Middle frontal gyrus (tissue), 1 donor: ENCODE results near the gene WASF3.

Source experiments
- DNase-seq: peaks from one replicate; pipeline ENCODE4 v3.0.0-alpha.2; 2015; ENCODE audit warnings: low spot score; ENCODE audit errors: extremely low spot score

The WASF3 gene, protein sequence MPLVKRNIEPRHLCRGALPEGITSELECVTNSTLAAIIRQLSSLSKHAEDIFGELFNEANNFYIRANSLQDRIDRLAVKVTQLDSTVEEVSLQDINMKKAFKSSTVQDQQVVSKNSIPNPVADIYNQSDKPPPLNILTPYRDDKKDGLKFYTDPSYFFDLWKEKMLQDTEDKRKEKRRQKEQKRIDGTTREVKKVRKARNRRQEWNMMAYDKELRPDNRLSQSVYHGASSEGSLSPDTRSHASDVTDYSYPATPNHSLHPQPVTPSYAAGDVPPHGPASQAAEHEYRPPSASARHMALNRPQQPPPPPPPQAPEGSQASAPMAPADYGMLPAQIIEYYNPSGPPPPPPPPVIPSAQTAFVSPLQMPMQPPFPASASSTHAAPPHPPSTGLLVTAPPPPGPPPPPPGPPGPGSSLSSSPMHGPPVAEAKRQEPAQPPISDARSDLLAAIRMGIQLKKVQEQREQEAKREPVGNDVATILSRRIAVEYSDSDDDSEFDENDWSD

DNA sequence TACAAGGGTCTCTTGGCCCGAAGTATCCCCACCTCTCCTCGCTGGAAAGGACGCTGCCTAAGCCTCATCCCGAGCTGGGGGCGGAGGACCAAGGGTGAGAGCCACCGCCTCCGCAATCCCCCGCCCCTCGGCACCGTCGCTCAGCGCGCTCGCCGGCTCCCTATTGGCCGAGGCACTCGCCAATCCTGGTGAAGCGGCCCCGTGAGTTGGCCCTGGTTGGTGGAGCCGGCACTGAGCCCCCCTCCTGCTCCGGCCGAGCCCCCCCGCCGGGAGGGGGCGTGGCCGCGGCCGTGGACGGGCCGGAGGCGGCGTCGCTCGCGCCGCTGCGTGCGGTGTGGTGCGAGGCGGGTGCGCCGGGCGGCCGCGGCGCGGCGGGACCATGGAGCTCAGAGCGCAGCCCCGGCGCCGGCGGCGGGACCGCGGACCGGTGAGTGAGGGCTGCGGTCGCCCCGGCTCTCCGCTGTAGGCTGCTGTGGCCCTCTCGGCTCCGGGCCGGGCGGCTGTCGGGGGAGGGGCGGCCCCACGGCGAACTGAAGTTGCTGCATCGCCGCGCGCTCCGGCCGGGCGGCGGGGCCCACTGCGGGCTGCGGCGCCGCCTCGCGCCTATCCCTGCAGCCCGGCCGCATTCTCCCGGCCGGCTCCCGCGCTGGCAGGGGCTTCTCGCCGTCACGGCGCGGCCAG is at the start of gene WASF3:
WASF3 (plus strand) TSS at position 291 of the 681 bp plus-strand sequence. CDS start 84,588 bp downstream, outside the sequence.
- peak; percentile 92 for DNase-seq

DNA sequence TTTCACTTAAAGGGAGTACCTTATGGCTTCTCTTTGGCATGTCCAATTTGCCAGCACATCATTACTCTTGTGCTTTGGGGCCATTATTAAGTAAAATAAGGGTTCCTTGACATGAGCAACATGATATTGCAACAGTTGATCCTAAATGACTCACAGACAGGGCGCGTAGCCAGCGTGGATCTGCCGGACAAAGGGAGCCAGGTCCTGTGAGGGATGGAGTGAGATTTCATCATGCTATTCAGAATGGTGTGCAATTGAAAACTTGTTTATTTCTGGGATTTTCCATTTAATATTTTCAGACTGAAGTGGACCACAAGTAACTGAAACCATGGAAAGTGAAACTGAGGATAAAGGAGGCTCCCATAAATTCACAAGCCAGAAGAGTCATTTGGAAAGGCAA is 48.6 kb upstream of the WASF3 start:
- no peak for DNase-seq

DNA sequence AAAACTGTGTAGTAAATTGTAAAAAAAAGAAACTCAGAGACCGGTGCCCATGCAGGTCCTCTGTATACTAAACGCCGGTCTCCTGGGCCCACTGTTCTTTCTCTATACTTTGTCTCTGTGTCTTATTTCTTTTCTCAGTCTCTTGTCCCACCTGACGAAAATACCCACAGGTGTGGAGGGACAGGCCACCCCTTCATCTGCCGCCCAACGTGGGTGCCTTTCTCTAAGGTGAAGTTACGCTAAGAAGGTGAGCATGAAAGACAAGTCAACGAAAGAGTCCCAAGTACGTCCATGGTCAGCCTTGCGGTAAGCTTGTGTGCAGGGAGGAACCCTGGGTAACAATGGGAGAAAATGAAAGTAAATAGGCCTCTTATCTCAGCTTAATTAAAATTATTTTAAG is 48.0 kb upstream of the WASF3 start:
- no peak for DNase-seq

DNA sequence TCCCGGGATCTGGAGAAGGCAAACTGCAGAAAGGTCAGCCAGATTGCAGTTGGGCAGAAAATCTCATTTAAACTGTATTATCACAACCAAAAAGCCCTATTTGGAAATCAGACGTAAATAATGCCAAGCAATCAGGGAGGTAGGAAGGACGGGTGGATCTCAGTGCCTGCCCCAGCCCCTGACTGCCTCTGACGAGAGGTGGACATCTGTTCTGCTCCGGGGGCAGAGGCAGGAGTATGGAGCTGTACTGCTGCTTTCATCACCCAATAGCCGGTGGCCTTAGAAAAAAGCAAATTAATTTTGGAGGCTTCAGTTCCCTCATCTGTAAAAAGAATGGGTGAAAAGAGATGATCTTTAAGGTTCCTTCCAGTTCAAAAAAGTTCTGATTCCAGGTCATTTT is 43.6 kb upstream of the WASF3 start:
- DNase-seq: no peak

DNA sequence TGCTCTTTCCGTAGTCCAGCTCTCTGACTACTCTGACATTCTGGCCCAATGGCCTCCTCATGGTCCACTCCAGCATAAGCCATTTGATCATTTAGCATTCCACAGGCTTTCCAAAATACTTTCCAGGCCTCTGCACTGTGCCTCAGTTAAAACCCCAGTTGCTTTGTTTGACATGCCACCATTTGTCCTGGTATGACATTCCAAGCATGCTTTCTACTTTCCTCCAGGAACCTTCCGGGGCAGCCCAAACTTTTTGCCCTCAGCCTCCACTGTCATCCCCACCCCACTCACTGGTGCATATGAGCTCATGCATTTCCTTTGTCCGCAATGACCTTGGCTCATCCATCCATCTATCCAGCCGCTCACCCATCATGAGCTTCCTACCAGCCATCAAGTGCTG is 41.8 kb upstream of the WASF3 start:
- no peak for DNase-seq

DNA sequence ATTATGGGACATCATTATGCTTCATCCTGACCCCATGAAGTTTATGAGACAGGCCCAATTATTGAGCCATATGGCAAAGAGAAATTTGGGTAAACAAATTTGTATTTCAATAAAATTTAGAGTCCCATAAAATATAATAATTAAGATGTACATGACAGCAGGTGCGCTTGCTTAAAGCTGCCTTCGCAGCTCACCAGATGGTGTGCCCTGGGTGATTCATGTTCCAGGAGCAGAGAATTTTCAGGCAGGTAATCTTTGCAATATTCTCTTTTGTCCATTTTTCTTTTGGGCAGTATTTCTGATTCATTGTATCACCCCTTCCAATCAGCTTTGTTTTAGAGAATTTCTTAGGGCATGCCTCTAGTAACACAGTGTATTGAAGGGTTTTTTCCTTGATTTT is 39.5 kb upstream of the WASF3 start:
- no peak for DNase-seq

DNA sequence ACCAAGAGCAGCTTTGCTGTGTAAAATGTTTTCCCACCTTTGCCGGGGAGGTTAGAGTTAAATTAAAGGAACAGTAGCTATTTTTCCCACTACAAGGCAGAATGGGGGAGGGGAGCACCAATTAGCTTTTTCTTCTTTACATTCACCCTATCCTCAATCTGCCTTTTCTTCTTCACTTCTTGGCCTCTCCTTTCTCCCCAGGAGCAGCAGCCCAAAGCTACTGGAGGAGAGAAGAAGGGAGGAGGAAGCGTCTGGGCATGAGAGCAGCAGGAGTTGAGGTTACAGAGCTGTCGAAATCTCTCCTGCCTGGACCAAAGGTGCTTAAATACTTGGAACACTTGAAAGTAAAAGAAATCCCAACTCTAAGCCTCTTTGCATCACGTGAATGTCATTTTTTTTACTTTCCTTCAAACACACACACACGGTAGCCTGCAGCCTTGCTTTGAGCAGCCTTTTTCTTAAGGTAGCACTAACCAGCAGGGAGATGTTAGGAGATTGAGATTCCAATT is 39.0 kb upstream of the WASF3 start:
- DNase-seq: no peak

DNA sequence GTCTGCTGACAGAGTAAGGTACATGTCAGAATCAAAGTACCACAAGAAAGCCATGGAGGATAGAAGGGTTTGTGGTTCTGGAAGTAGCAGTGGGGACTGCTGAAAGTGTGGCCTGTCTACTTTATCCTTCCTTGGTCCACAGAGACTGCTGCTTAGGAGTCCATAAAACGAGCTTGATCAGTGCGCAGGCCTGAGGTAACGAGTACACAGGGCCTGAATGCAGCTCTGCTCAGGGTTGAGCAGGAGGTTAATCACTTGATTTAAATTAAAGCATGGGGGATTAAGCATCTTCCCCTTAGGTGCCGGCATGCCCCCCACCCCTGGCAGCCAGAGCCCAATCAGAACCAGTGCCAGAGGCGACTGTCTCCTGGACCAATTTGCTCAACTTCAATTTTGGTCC is 34.9 kb upstream of the WASF3 start:
- DNase-seq: no peak

DNA sequence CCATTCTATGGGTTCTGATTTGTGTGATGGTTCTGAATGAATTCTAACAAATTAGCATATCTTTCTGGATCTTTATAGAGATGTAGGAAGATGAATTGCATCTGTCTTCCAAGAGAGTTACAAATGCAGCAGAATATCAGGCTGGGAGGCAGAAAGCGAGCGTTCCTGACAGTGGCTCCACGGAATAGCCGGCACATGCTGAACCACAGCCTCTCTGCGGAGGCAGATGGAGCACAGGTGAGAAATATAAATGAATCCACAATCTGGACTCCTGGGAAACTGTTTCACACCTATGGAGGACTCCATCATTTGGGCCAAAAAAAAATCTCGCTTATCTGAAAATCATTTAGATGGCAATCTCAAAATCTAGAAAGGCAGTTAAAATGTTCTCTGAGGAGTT is 34.5 kb upstream of the WASF3 start:
- no peak for DNase-seq

DNA sequence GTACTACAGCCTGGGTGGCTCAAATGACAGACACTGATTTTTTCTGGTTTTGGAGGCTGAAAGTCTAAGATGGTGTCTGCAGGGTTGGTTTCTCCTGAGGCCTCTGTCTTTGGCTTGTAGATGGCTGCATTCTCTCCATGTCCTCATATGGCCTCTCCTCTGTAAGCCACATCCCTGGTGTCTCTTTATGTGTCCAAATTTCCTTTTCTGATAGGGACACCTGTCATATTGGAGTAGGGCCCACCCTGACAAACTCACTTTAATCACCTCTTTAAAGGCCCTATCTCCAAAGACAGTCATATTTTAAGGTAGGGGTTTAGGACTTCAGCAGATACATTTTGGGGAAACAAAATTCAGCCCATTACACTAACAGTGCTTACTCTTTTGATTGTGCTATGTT is 32.0 kb upstream of the WASF3 start:
- DNase-seq: no peak

DNA sequence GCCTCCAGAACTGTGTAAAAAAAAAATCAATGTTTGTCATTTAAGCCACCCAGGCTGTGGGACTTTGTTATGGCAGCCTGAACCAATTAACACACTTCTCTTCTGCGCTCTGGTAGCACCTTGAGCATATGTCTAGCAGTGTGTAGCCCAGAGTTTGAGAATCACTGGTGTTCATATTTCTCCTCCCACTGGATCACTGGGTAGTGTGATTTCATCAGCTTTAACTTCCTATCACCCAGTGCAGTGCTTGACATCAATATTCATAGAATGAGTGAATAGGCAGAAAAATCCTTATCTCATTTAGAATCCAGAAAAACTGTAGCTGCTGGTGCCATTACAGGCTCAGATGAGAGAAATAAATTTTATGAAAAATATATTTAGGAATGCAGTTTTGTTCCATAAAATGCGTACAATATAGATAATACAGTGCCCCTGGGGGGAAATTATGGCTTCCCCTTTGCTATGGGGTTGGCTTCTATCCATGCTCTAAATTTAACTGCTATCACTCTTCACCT is 30.7 kb upstream of the WASF3 start:
- DNase-seq: no peak

DNA sequence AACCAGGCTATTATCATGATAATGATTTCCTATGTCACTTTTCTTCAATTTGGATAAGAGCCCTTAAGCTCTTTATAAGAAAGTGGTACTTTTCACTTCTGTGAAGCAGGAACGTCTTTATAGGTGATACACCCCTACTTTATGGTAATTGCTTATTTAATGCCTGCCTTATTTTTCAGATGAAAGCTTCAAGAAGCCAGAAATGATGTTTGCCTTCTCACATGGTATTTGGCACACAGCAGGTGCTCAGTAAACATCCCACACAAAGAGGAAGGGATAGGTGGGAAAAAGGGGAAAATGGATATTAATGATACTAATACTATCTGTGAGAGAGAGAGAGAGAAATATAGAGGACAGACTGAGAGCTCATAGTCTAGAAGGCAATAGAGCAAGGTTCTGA is 29.0 kb upstream of the WASF3 start:
- DNase-seq: no peak

DNA sequence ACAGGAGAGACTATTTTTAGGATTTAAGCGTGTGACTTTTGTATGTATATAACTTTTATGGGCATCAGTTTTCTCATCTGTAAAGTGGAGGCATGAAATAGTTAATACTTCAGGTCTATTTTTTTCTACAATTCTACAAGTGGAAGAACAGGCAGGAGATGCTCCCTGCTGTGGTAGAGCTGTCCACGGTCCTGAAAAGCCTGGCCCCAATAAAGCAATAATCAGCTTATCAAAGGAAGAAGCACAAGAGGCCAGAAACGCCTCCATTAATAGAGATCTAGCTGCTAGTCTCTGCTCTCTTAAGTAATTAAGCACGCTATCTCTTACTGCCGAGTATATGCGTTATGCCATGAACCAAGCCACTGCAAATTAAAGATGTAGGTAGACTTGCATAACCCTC is 28.0 kb upstream of the WASF3 start:
- DNase-seq: no peak

DNA sequence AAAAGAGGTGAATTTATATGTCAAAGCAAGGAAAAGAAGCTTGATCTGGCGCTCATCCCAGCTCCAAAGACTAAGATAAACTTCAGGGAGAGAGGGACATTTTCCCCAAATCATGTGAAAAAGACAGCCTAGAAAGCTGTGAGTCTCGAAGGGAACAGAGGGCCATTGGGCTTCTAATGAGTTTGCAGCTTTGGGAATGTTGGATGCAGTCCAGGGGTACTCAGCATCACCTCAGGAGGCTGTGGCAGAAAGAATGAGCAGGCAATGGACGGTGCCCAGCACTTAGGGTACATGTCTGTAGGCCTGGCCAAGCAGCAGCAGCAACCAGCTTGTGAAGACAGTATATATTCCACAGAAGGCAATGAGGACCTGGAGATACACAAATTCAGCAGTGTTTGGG is 25.7 kb upstream of the WASF3 start:
- DNase-seq: no peak

DNA sequence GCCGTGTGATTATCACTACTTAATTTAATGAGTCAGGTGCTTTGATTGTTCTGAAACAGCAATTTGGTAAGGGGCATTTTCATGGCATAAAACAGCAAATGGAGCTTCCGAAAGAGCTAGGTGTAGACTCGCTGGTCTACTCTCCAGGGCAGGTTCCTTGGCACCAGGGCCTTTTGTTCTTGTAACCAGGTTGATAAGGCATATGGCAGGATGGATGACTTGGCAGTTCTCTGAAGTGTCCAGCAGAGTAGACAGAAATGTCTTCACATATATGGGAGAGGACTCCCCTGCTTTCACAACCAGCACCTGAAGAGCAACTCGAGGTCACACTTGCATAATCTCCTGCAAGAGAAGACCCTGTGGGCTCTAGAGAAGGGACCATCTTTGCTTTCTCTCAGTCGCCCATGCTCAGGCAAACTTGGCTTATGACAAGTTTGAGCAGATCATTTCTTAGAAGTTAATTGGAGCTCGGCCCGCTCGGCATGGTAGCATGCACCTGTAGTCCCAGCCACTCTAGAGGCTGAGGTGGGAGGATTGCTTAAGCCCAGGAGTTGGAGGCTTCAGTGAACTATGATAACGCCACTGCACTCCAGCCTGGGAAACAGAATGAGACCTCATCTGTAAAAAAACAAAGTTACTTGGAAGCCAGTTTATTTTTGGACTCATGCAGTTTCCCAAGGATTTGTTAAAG is 23.3 kb upstream of the WASF3 start:
- DNase-seq: no peak

DNA sequence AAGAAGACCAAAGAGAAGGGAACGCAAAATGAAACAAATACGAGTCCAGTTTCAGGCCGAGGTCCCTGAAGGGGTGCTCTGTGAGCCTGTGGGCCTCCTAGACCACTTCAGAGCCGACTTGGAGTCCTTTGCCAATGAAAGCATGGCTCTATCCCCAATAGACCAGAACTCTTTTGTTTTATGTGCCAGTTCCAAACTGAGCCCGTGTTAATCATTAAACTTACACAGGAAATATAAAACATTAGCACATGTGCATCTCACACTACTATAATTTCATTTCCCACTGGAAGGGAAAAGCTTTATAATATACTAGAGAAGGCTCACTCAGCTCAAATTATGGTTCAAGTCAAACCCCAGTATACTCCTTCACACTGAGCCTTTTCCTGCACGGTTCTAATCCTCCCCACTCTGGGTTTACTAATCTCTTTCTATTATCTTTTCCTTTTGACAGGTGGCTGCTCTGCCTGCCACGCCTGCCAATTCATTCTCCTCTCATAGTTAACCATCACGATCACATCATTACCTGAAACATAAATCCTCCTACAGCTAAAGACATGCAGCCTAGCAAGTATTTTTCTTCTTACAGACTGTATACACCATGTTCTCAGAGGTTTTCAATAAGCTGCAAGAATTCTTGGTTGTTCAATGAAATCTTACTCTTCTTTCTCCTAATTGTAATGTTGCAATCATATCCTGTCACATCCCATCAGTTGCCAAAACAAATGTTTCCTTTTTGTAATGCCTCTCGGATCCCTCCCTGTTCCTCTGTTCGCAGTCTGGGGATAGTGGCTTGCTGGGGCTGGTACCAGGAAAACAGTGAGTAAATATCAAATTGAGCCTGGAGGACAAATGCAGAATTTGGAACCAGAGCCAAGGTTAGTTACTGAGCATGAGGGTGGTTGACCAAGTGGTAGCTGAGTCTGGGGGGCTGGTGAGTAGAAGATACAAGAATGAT is 18.8 kb upstream of the WASF3 start:
- no peak for DNase-seq

DNA sequence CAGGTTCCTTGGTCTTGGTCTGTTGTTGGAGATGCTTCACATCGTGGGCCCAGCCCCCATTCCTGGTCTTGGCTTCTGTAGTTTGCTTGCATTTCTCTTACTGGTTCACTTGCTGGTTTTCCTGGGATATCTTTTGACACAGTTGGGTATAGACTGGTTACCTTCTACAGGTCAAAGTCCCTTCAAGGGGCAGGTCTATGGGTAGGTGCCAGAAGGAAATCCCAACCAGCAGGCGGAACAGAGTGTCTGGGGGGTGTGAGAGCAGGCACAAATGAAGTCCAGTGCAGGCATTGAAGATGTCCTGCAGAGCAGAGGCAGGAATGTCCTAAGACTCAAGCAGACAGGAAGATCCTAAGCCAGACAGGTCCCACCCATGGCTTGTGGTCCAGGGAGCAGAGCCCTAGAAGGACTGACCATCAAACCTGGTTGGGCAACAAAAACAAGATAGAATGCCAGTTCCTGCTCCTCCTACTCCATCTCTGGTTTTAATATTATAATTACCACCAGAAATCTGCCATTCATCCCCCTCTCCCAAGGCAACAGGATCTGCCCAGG is 17.7 kb upstream of the WASF3 start:
- no peak for DNase-seq

DNA sequence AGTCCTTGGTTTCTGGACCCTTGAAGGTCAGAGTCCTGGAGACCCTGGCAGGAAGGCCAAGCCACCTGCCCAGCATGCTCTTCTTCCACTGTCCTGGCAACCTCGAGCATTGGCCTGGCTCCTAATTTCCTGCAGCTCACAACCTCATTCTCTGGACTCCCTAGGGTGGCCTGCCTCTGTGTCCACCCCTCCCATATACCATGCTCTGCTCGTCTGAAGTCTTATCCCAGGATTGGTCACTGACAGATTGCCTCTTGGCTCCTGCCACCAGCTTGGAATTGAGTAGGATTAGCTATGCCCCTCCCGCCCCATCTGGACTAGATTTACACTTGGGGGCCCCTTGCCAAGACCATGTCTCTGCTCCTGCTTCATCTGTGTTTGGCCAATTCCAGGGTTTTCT is 17.1 kb upstream of the WASF3 start:
- no peak for DNase-seq

DNA sequence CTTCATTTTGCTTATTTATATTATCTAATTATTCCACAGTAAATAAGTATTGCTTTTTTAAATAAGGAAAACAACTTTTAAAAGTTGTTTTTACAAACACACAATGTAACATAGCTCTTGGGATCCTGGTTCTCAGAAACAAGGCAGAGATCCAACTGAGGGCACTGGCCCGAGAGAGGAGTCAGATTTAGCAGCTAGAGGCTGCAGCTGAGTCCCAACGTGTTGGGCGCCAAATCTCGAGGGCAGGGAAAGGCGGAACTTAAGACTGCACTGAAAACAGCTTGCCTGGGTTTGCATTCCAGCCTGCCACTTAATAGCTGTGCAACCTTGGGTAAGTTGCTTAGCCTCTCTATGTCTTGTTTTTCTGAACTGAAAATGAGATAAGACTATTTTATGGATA is 16.4 kb upstream of the WASF3 start:
- DNase-seq: no peak
